ENCODE results near the gene TENT4A. TPM values are rescaled to one million over a fixed set of nuclear protein-coding genes. Genes with fewer than 3 reads are reported as not detected.

The TENT4A gene
- total RNA-seq, 4 donors from 2014 or later: 8.0 to 30.7 (median 17.9) TPM

DNA sequence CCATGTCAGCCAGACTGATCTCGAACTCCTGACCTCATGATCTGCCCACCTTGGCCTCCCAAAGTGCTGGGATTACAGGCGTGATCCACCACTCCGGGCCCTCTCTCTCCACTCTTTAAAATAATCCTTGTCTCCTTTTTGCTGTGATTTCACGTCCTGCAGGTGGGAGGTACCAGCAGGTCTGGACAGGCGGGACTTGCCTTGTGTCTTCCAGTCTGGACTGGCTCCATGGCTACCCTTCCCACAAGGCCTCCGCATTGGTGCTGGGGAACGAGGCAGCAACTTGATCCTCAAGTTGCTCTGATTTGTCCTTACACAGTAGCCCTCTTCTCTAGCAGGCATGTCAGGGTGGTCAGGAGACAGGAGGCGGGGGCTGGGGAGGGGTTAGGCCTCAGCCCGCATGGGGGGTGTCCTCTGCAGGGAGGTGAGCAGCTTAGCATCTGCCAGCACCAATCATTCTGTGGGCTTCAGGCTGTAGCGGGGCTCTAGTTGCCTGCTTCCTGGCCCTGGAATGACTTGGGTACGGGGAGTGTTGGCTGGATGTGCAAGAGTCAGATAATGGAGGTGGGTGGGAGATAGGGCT is 54.3 kb downstream of the TENT4A start:
- intact Hi-C loops (cut with DNase I): loop anchor here (10.0 kb wide), 1 partner anchor 977 kb away; no protein-coding TSS in a partner anchor
- H3K27ac ChIP-seq: no peak overlapping the region
- DNase-seq: no peak
- H3K27me3 ChIP-seq: no peaks in the 10 kb centered on the region
- 63 to 87% methylated on average over 4 to 9 of the region's 11 CpGs for WGBS, 2 donors
- peaks cover 13 to 28% (median 20%) of the 10 kb centered on the region in 3 donors for H3K4me1 ChIP-seq
- H3K36me3 ChIP-seq: no peaks in the 10 kb centered on the region
- no peak for TF ChIP-seq POLR2A (IDR thresholded peaks at IDR 0.05)
- TF ChIP-seq, protein P1, sequence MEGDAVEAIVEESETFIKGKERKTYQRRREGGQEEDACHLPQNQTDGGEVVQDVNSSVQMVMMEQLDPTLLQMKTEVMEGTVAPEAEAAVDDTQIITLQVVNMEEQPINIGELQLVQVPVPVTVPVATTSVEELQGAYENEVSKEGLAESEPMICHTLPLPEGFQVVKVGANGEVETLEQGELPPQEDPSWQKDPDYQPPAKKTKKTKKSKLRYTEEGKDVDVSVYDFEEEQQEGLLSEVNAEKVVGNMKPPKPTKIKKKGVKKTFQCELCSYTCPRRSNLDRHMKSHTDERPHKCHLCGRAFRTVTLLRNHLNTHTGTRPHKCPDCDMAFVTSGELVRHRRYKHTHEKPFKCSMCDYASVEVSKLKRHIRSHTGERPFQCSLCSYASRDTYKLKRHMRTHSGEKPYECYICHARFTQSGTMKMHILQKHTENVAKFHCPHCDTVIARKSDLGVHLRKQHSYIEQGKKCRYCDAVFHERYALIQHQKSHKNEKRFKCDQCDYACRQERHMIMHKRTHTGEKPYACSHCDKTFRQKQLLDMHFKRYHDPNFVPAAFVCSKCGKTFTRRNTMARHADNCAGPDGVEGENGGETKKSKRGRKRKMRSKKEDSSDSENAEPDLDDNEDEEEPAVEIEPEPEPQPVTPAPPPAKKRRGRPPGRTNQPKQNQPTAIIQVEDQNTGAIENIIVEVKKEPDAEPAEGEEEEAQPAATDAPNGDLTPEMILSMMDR (IDR thresholded peaks at IDR 0.05): no peak
- no peaks in the 10 kb centered on the region for H3K9me3 ChIP-seq
- no peak overlapping the region for H3K4me3 ChIP-seq

DNA sequence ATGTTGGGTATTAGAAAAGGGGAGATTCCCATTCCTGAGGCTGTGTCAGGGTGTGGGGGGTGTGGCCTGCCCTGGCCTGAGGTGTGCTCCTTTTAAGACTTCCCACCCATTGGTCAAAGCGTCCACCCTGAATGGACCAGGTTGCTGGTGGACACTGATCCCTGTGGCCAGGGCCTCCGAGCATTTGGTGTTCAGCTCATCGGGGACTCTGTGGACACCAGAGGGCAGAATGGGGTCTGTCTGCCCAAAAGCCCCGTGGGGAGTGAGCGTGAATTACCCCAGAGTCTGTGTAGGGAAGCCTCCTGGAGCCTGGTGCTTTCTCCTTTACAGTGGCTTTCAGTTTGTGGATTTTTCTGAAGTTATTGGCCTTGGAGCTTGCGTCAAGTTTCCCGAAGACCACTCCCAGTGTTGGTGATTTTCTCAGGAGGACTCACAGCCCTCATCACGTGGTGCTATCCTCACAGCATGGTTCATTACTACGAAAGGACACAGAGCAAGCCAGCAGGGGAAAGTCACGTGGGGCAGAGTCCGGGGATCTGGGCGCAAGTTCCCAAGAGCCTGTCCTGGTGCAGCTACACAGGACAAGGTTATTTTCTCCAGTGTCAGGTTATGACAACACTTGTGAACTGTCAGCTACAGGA is 55.5 kb downstream of the TENT4A start:
- Histone ChIP-seq H3K4me1 (peaks cover 13 to 28% (median 20%) of the 10 kb centered on the region in 3 donors), H3K4me3 (no peak overlapping the region), H3K27me3 (no peaks in the 10 kb centered on the region), H3K27ac (no peak overlapping the region), H3K36me3 (no peaks in the 10 kb centered on the region), H3K9me3 (no peaks in the 10 kb centered on the region)
- 75 to 90% methylated on average over 2 to 7 of the region's 12 CpGs for WGBS, 2 donors
- intact Hi-C loops (cut with DNase I): loop anchor here (10.0 kb wide), 1 partner anchor 976 kb away; no protein-coding TSS in a partner anchor
- TF ChIP-seq, protein P1 (IDR thresholded peaks at IDR 0.05): no peak
- TF ChIP-seq POLR2A (IDR thresholded peaks at IDR 0.05): no peak
- no peak for DNase-seq

DNA sequence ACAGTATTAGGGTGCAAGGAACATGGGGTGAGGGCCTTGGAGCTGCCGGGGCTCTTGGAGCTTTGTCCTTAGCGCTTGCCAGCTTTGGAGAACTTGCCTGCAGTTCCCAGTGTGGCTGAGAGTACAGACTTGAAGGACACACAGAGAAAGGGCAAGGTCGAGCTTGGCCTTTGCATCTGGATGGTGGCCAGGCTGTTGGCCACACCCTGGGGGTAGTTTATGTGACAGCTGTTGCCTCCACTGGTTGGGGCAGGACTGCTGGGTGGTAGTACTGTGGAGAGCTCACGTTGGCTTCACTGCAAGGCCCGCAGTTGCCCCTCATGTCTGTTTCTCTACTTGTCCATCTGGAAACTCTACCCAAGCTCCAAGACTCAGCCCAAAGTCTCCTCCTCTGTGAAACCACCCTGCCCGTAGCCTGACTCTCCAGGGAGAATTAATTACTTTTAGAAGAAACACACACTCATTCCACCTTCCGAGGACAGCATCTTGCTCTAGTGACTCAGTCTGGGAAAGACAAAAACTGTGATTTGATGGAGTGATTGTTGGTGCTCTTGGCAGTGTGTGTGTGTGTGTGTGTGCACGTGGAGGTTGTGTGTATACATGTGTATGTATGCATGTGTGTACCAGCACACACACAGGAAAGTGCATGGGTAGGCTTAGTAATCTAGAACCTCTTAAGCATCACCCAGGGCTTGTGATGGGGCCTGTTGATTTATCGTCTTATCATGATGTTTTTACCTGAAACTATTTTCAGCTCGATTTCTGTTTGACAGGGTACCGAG is 57.8 kb downstream of the TENT4A start:
- Histone ChIP-seq H3K4me1 (peaks cover 12 to 18% (median 12%) of the 10 kb centered on the region in 3 donors), H3K4me3 (no peak overlapping the region), H3K27me3 (no peaks in the 10 kb centered on the region), H3K36me3 (no peaks in the 10 kb centered on the region), H3K9me3 (no peaks in the 10 kb centered on the region), H3K27ac (no peak overlapping the region)
- DNase-seq: no peak
- intact Hi-C loops (cut with DNase I): no loop called here
- no peak for TF ChIP-seq POLR2A (IDR thresholded peaks at IDR 0.05)
- TF ChIP-seq, protein P1 (IDR thresholded peaks at IDR 0.05): no peak
- 76 to 77% methylated on average over 6 to 9 of the region's 11 CpGs for WGBS, 2 donors

DNA sequence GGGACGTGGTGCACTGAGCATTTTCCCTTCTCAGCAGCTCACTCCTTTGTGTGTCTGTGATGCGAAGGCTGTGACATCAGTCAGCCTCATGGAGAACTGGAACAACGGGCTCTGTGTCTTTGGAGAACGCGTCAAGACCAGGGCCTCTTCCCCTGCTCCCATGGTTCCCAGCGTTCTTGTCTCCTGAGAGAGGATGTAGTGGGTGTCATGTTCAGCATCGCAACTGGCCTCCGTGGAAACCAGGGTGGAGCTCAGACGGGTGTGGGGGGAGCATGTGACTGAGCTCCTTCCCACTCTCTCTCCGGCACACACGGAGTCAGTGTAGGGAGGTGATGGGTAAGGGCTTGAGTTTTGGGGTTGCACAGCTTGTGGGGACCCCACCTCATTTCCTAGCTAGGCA is 59.7 kb downstream of the TENT4A start:
- Histone ChIP-seq H3K27ac (no peak overlapping the region), H3K27me3 (no peaks in the 10 kb centered on the region), H3K9me3 (no peaks in the 10 kb centered on the region), H3K4me3 (no peak overlapping the region), H3K4me1 (no peaks in the 10 kb centered on the region), H3K36me3 (no peaks in the 10 kb centered on the region)
- intact Hi-C loops (cut with DNase I): no loop called here
- TF ChIP-seq POLR2A (IDR thresholded peaks at IDR 0.05): no peak
- TF ChIP-seq, protein P1 (IDR thresholded peaks at IDR 0.05): no peak
- WGBS, 2 donors: 63 to 80% methylated on average over 5 to 10 of the region's 11 CpGs
- DNase-seq: no peak

All from esophagus squamous epithelium (tissue), 5 donors.